IPS-NIHi11 (cell line): Measurements from ENCODE around the gene CCNJL.

Source experiments
- DNase-seq: peaks from one replicate; pipeline ENCODE4 v3.0.0; 2012; ENCODE audit warnings: mixed read lengths, low spot score

The CCNJL gene

DNA sequence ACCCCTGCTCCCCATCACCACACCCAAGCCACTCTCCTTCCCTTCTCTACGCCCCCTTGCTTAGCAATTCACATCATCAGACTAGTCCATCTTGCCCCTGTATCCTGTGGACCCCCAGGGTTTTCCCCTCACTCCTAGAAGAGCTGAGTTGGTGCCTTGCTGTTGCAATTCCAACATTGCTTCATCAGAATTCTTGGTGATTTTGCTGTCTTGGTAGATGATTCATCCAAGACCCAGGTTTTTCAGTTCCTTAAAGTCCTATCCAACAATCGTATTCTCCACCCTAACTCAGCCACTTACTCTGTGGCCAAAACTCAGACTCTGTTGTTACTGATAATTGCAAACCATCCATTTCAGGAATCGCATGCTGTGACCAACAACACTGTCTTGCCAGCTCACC lies 21.4 kb upstream of the CCNJL start:
- no peak for DNase-seq

DNA sequence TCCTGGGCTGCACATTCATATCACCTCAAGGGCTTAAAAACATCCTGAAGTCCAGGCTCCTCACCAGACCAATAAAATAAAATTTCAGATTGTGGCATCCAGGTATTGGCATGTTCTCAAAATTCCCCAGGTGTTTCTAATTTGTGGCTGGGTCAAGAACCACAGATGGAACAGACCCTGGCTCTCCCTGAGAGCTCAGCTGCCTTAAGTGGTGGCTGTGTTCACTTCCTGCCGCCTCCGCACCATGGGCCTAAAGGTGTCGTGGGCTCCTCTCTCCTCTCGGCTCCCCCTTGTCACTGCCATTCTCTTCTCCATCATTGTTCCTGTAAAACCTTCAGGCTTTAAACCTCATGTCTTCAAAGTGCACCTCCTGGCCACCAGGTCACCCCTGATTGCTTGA lies 17.8 kb upstream of the CCNJL start:
- no peak for DNase-seq

DNA sequence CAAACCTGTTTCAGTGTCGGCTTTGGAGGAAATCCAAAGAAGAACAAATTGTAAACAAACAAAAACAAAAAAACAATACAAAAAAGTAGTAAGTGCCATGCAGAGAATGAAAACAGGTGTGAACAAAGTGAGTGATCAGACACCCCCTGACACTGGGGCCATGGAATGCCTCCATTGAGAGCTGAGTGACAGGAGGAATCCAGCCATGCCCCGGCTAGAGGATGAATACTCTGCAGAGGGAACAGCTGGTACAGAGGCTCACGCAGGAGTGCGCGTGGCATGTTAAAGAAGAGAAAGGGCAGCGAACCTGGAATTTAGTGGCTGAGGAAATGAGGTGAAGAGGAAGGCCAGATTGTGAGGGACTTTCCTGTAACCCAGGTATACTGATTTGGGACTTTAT lies 15.5 kb upstream of the CCNJL start:
- DNase-seq: no peak

DNA sequence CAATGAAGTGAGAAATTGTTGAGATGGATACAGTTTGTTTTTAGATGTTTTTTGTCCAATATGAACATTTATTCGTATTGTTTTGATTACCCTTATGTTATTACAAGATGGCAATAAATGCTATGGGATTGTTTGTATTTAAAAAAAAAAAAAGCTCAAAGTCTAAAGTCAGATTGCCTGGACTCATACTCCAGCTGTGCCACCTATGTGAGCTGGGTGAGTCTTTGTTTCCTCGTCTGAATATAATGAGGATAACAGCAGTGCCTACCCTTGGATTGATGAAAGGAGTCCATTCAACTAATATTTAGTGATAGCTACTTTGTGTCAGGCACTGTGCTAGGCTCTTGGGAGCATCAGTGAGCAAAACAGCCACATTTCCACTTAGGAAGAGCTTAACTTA lies 14.6 kb upstream of the CCNJL start:
- DNase-seq: no peak

DNA sequence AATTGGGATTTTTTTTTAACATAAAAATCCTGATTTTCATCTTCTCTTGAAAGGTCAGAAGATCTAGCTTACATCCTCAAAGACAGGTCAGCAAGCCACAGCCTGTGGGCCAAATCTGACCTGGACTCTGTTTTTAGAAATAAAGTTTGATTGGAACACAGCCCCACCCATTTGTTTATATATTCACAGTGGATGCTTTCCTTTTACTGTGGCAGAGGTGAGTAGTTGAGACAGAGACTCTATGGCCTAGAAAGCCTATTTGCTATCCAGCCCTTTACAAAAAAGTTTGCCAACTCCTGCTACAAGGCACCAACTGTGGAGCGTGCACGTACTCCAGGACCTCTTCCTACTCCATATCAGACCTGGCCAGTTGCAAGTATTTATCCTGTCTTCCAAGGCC lies 13.4 kb upstream of the CCNJL start:
- DNase-seq: no peak

DNA sequence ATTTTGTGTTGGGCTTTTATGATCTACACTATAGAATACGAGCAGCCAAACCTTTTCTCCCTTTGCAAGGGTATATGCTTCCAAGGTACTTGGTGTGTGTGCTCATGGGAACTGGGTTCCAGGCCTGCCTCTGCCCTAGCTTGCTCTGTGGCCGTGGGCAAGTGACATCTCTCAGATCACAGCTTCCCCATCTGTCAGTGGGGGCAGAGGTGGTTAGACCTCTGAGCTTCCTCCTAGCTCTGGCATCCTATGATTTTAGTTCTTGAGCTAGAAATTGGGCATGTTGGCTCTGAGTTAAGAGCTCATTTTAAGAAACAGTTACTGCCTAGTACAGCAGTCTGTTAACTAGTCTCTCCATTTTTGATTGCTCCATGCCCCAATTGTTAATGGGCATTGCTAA lies 12.5 kb upstream of the CCNJL start:
- DNase-seq: no peak

DNA sequence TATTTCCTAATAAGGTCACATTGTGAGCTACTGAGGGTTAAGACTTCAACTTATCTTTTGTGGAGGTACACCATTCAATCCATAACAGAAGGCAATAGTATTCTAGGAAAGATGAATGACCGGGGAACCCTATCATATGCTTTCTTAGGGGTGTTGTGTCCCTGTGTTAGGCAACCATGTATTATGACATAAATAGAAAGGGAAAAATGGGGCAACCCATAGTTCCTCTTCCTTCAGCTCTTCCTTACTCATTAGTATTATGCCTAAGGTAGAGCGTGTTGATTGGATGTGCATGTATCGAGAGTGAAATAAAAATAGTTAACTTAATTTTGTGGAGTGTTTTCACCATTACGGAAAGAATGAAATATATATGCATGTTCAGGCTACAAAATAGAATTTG lies 6.0 kb upstream of the CCNJL start:
- no peak for DNase-seq

DNA sequence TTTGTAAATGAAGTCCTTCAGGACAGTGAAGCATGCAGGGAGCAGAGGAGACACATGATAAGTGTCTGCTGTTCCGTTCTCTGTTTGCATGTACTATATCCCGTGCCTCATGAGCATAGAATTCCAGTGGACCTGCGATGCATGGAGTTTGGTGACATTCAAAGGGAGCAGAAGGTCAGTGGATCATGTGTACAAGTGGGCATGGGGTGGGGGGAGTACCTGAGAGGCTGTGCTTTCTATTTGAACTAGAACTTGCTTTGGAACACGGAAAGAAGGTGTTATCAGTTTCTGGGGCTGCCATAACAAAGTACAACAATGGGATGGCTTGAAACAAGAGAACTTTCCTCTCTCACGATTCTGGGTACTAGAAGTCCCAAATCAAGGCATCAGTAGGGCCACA lies 5.1 kb upstream of the CCNJL start:
- DNase-seq: no peak

DNA sequence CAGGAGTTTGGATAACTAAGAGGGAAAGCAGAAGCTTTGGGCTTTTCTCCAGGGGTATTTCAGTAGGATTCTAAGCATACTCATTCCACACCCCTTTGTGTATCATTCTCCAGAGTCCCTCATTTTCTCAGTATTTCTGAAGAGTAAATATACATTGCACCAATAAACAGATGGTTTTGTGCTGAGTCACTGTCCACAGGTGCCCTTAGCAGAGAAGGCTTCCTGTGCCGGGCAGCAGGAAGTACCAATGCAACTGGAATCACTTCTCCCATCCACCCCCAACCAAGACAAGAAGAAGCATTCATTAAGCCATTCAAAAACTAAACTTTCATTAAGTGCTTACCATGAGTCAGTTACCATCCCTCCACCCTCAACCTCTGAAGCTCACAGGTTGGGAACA lies 3.6 kb upstream of the CCNJL start:
- no peak for DNase-seq

DNA sequence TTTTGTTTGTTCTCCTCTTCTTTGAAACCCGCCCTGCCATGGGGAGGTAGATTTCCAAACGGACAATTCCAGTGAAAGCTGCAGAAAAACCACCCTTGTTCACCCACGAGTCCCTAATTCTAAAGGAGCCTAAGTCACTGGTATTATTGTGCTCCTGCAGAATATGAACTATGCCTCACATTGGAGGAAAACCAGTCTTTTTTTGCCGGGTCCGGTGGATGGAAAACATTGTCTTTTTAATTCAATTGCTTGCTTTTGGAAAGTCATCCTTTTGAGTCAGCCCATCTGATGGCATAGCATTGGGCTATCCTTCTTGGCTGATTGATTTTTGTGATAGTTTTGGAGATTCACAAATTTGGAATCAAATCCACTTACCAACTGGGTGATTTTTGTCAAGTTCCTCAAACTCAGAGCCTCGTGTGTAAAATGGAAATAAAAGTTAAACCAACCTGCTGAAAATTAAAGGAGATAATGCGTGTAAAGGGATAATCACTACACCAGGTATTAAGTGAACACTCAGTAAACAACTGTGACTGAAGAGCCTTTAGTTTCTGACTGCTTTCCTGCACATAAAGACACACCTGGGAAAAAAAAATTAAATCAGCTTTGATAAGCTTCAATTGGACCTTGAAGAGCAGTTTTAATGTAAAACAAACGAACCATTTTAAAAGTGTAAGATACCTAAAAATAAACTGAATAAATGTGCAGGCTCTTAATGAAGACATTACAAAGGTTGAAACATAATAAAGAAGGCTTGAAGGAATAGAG lies 780 bp upstream of the CCNJL start:
- DNase-seq: no peak

DNA sequence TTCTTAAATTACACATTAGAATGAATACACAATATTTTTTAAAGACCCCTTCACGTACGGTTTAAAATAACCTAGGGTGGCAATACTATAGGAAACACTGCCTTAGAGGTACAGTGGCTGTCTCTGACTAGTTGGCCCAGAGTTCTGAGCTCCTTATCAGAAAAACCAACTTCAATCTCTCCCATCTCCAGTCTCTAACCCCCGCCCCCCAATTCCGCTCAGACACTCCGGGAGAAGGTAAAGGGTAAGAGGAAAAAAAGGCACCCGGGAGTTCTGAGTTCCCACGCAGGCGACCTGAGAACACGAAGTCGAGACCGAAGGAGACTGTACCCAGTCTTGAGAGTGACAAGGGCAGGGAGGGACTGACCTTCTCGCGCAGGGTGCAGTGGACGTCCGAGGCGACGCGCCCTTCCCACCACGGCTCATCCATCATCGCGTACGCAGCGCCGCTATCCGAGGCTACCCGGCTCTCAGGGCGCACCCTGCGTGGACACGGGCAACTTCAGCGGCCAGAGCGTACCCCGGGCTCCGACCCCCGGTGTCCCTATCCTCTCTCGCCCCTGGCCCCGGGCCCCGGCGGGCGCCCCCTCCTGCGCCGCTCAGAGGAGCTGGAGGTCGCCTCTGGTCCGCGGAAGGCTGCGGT lies 752 bp downstream of the CCNJL start:
- no peak for DNase-seq

DNA sequence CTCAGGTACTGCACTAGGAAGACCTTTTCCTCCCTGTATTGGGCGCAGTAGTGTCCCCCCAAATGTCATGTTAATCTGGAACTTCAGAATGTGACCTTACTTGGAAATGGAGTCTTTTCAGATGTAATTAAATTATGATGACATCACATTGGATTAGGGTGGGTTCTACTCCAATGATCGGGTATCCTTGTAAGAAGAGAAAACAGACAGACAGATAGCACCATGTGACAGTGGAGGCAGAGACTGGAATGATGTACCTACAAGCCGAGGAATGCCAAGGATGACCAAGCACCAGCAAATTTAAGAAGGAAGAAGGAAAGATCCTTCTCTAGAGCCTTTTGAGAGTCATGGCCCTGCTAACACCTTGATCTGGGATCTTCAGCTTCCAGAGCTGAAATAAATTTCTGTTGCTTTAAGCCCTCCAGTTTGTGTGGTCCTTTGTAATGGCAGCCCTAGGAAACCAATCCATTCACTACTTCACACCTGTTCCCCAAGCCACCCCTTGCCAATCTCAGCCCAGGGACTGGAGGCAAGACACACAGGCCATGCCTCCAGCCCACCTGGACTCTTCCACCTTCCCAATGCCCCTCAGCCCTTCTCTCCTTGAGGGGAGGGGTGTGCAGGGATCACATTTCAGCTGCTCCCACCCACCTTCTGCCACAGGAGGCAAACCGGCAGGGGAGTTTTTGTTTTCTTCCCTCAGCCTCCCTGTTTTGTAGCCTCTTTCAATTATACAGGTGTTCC lies 1.6 kb downstream of the CCNJL start:
- peak; percentile 50 for DNase-seq

DNA sequence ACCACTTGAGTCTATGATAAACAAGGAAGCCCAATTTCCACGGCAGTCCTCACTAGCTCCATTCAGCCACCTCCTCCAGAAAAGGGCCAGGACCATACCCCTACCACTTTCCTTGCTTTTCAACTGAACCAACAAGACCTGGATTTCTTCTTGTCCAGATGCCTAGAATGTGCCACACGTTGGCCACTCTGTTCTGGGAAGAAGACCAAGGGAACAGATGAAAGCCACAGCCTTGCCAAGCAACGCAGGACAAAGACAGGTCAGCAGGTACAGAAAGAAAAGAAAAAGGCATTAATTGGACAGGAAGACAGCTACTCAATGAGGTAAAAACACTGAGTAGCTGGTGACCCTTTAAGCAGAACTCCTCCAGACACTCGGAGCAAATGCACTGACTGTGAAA lies 2.2 kb downstream of the CCNJL start:
- no peak for DNase-seq

DNA sequence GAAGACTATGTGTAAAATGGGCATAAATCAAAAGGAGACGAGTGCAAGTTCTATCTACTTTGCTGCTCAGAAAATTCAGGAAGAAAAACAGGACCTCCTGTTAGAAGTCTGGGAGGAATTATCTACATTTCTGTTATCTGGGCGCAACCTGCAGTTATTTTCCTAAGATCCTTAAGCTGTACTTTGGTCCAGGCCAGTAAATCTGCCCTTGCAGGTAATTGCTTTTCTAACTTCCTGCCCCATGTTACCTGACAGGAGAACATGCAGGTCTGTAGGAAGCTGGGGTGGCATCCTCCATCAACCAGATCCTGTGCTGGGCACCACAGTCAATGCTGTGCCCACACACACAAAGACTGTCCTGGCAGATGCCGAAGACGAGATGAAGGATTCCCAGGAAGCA lies 5.7 kb downstream of the CCNJL start:
- no peak for DNase-seq

DNA sequence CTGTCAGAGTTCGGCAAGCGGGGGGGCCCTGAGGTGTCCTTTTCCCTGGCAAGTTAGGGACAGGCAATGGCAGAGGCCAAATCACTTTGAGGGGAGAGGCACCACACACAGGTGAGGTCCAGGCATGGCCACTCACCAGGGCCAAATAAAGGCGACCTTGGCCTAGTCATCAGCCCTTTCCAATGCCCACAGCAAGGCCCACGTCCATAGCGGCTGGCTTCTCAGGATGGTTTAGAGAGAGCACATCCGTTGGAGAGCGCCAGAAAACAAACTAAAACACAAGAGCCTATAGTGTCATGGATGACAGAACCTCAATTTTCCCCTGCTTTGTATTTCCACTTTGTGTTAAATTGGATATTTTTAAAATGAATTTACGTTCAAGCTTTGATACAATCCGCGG lies 7.0 kb downstream of the CCNJL start:
- no peak for DNase-seq

DNA sequence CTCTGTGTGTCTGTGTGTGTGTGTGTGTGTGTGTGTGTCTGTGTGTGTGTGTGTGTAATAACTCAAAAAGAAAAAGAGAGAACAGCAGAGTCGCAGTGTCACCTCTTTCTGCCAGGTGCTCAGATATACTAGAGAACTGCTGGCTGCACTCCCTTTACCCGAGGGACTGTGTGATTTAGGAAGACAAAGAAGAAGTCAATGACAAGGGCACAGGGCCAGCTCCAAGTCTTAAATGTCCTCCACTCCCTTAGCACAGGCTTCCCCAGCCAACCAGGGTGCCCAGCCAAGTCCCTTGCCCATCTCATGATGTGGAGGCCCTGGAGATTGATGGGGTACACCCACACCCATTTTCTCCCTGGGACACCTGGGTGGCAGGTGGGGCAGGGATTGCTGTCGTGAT lies 8.7 kb downstream of the CCNJL start:
- DNase-seq: no peak

DNA sequence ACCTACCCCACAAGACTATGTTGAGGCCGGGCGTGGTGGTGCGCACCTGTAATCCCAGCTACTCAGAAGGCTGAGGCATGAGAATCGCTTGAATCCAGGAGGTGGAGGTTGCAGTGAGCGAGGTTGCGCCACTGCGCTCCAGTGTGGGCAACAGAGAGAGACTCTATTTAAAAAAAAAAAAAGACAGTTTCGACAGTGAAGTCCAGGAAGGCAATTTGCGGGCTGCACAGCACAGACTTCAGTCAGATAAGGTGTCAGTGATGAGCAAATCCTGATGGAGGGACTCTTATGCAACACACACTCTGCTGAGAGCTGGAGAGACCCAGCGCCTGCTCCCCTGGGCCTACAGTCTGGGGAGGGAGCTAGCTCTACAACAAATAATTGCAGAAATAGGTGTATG lies 14.2 kb downstream of the CCNJL start:
- no peak for DNase-seq

DNA sequence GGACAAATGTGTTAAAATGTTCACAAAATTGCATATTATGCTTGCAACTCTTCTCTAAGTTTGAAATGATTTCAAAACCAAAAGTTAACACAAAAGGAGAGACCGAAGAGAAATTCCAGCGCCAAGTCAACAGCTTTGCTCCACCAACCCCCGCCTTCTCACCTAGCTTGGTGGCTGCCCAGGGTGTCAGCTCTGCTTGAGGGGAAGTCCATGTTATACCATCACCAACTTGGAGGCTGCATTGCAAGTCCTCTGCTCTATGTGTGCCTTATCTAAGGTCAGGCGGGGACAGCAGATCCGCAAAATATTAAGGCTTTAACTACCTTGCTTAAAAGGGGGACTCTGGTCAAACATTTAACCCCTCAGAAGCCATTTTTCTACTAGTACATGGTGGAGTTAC lies 14.6 kb downstream of the CCNJL start:
- no peak for DNase-seq

DNA sequence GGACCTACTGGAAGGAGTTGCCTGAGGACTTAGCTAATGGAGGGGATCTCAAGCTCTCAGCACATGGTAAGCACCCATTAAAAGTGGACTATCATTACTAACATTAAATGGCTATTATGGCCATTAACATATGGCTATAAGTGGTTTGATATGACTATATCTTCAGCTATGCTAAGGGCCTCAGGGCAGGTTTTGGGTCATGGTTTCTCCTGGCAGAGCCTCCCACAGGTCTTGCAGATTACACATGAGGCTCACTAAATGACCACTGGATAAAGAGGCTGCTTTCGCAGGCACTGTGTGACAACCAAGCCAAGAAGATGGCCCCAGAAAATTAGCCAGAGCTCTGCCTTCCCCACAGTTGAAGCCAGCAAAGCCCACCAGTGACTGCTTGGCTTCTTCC lies 15.4 kb downstream of the CCNJL start:
- no peak for DNase-seq

DNA sequence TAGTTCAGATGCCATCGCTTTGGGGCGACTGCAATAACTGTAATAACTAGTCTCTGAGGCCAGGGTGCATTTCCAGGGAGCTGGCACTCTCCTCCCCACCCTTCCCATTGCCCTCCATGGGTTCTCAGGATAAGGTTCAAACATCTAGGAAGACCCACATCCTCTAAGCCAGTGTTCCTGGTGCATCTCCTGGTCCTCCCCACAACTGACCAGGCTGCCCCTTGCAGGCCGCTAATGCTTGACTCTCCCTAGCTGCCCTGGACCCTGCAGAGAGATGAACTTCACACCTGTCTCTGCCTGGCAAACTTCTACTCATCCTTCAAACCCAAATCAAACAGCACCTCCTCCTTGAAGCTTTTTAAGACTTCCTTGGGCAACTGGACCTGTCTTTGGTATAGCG lies 15.9 kb downstream of the CCNJL start:
- DNase-seq: no peak

DNA sequence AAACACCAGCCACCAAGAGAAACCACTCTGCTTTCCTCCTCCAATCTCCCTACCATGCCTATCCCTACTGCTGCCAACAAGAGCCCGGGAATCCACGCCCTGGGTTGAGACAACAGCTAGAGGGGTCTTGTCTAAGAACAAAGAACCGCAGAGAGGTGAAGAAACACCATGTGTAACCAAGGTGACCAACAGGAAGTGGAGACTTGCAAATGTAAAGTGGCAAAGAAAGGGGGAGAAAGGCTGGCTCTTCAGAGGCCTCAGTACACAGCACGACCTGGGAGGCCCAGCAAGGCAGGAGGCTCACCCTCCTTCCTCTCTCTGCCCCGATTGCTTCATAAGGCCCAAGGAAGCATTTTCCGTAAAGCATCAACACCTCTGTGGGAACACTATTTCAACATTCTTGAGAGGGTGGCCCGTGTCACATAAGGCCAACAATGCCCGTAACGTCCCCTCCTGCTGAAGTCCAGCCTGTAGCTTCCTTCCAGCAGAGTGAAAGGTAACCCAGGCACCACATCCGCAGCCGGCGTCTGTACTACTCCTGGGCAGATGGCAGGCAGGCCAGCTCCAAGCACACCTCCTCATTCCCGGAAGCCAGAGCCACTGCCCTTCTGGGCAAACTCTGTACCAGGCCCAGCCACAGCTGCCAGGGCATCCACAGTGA lies 18.3 kb downstream of the CCNJL start:
- peak; percentile 64 for DNase-seq

DNA sequence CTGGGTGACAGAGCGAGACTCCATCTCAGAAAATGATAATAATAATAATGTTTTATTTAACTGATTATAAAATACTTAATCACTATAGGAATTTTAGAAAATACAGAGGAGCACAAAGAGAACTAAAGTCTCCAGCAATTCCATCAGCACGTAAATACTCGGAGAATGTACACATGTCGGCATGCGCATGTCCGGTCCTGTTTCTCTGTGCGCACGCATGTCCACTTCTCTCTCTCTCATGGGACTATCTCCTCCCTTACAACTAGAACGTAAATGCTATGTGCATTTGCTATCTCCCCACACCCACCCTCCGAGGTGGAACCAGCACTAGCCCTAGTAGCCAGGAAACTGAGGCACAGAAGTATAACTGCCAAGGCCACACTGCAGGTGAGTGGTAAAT lies 19.0 kb downstream of the CCNJL start:
- no peak for DNase-seq

DNA sequence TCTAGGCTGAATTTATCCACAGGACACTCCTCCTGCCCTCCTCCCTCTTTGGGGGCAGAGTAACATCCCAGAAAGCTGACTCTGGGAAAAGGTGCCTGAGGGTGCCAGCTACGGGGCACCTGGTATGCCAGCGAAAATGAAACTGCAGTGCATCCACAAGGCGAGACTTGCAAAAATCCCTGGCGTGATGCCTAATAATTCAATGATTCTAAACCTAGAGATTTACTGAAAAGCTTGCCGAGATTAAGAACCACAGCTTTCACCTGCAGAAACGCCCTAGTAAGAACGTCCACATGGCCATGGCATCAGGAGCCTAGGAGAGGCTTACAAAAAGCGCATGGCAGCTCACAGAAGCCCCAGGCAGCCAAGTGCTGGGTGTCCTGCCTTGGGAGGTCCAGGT lies 20.9 kb downstream of the CCNJL start:
- DNase-seq: no peak
